Esophagus muscularis mucosa (tissue), 4 donors: ENCODE results near the gene IFNW1.
"Not testable (repeated sequence)": the region's sequence is repeated elsewhere in the genome, so short reads cannot be mapped to it uniquely, and the experiment has no call there.

Experiments
- EP300 ChIP-seq: sonication (generic); formaldehyde crosslinking; IDR thresholded peaks from one replicate; pipeline ENCODE4 v1.6.1; 2017; ENCODE audit warnings: antibody characterized with exemption
- POLR2A ChIP-seq: fragments of 450-650 bp; IDR thresholded peaks from one replicate; pipeline ENCODE4 v1.6.1; 2017; ENCODE audit warnings: antibody characterized with exemption, moderate library complexity, mild to moderate bottlenecking, low read depth
- POLR2AphosphoS5 ChIP-seq, 2 donors: sonication (generic); formaldehyde crosslinking; IDR thresholded peaks; one replicate each; pipeline ENCODE4 v1.6.1; 2017; ENCODE audit warnings: antibody characterized with exemption in 2 of 2
- TF ChIP-seq, protein P1 (sequence below), 3 experiments: fragments of 200-600 bp in 2 of 3; fragments of 450-650 bp in 1 of 3; sonication (generic) in 2 of 3; IDR thresholded peaks; one replicate each; pipeline ENCODE4 v1.5.1; 2017 to 2019; ENCODE audit warnings: antibody characterized with exemption in 3 of 3, mild to moderate bottlenecking in 2 of 3, moderate library complexity in 1 of 3

- TF ChIP-seq EP300; POLR2A; POLR2AphosphoS5 (IDR thresholded peaks at IDR 0.05): not testable (repeated sequence)
- TF ChIP-seq, protein P1, sequence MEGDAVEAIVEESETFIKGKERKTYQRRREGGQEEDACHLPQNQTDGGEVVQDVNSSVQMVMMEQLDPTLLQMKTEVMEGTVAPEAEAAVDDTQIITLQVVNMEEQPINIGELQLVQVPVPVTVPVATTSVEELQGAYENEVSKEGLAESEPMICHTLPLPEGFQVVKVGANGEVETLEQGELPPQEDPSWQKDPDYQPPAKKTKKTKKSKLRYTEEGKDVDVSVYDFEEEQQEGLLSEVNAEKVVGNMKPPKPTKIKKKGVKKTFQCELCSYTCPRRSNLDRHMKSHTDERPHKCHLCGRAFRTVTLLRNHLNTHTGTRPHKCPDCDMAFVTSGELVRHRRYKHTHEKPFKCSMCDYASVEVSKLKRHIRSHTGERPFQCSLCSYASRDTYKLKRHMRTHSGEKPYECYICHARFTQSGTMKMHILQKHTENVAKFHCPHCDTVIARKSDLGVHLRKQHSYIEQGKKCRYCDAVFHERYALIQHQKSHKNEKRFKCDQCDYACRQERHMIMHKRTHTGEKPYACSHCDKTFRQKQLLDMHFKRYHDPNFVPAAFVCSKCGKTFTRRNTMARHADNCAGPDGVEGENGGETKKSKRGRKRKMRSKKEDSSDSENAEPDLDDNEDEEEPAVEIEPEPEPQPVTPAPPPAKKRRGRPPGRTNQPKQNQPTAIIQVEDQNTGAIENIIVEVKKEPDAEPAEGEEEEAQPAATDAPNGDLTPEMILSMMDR (IDR thresholded peaks at IDR 0.05): not testable (repeated sequence)
Measured at GRCh38 chr9:21166560-21166959, 24.9 kb upstream of the IFNW1 start, which contains the start of gene IFNA21.
